22Rv1 (cell line): ENCODE measurements around the gene XXYLT1.

Experiments used
- CTCF ChIP-seq: fragments of 450-650 bp; IDR thresholded peaks from 2 replicates; pipeline ENCODE4 v1.5.1; 2017; ENCODE audit warnings: mild to moderate bottlenecking
- ZFX ChIP-seq: fragments of 450-650 bp; IDR thresholded peaks from 2 replicates; pipeline ENCODE4 v1.6.1; 2017; ENCODE audit warnings: antibody characterized with exemption, borderline replicate concordance

GRCh38 chr3:195145579-195145978, 125.4 kb downstream of the XXYLT1 start:
- TF ChIP-seq CTCF (no peak), ZFX (no peak)
